Liver (tissue), 3 donors: ENCODE measurements around the gene ABCC3.

ENCODE experiments used
- CTCF ChIP-seq: fragments of 150-350 bp; IDR thresholded peaks from 2 replicates; pipeline ENCODE4 v1.5.1; 2017; ENCODE audit warnings: improper control_type of control experiment, low read depth, low read length; ENCODE audit not compliant: missing input control
- REST ChIP-seq: IDR thresholded peaks from 2 replicates; pipeline ENCODE4 v1.6.1; 2016; ENCODE audit warnings: antibody characterized with exemption, mild to moderate bottlenecking
- TAF1 ChIP-seq: conservative IDR thresholded peaks from 2 replicates; pipeline ENCODE4 v1.6.1; 2016; ENCODE audit warnings: antibody characterized with exemption, mild to moderate bottlenecking
- donor health status: healthy.
- donor health status: healthy.

- TF ChIP-seq CTCF, result no peak
- TF ChIP-seq TAF1, result no peak
- no peak for TF ChIP-seq REST
These were observed 31.6 kb downstream of the ABCC3 start for GRCh38 chr17:50666316-50666715.
